Activated CD8-positive, alpha-beta memory T cell treated with anti-CD3 and anti-CD28 coated beads for 4 hours (primary cell): ENCODE results near the gene NALCN.

Experiments used
- DNase-seq, 2 donors: peaks; one replicate each; pipeline ENCODE4 v3.0.0-alpha.2; 2020; ENCODE audit warnings: low read depth in 2 of 2

NALCN gene

GRCh38 chr13:101209206-101209893 lies 207.0 kb downstream of the NALCN start:
- DNase-seq, result no peak

GRCh38 chr13:101205408-101205807 lies 210.9 kb downstream of the NALCN start:
- DNase-seq, result no peak

GRCh38 chr13:101204270-101205020 lies 211.9 kb downstream of the NALCN start:
- no peak for DNase-seq

- no peak for DNase-seq
Measured at GRCh38 chr13:101202590-101202989, 213.7 kb downstream of the NALCN start.

GRCh38 chr13:101190976-101191375 lies 225.3 kb downstream of the NALCN start:
- no peak for DNase-seq

- no peak for DNase-seq
Measured at GRCh38 chr13:101190337-101190736, 226.0 kb downstream of the NALCN start.

- no peak for DNase-seq
Measured at GRCh38 chr13:101185606-101186005, 230.7 kb downstream of the NALCN start.

GRCh38 chr13:101181076-101181685 lies 235.1 kb downstream of the NALCN start:
- no peak for DNase-seq

GRCh38 chr13:101179021-101179420 lies 237.3 kb downstream of the NALCN start:
- no peak for DNase-seq

- no peak for DNase-seq
Measured at GRCh38 chr13:101178406-101178805, 237.9 kb downstream of the NALCN start.

GRCh38 chr13:101170306-101170705 lies 246.0 kb downstream of the NALCN start:
- no peak for DNase-seq

GRCh38 chr13:101157261-101157660 lies 259.0 kb downstream of the NALCN start:
- DNase-seq, result no peak

GRCh38 chr13:101155920-101156319 lies 260.4 kb downstream of the NALCN start:
- DNase-seq, result no peak

- no peak for DNase-seq
Measured at GRCh38 chr13:101152184-101152583, 264.1 kb downstream of the NALCN start.

GRCh38 chr13:101150998-101151397 lies 265.3 kb downstream of the NALCN start:
- no peak for DNase-seq

GRCh38 chr13:101149735-101150384 lies 266.4 kb downstream of the NALCN start:
- no peak for DNase-seq

- no peak for DNase-seq
Measured at GRCh38 chr13:101146101-101146898, 270.0 kb downstream of the NALCN start.

- no peak for DNase-seq
Measured at GRCh38 chr13:101144808-101145419, 271.4 kb downstream of the NALCN start.

GRCh38 chr13:101140936-101141335 lies 275.4 kb downstream of the NALCN start:
- no peak for DNase-seq

- DNase-seq, result no peak
Measured at GRCh38 chr13:101140087-101140770, 276.1 kb downstream of the NALCN start.

GRCh38 chr13:101139081-101139480 lies 277.2 kb downstream of the NALCN start:
- DNase-seq, result no peak
